IMR-90 (cell line): ENCODE results near the gene PAM. TPM values are rescaled to one million over a fixed set of nuclear protein-coding genes. Genes with fewer than 3 reads are reported as not detected.

Experiments
- ATAC-seq: fragments of 200-7000 bp; cut with Tn5 transposase; 2 replicates; pipeline ENCODE4 v1.9.1; 2020; ENCODE audit warnings: low read depth, mild to moderate bottlenecking, moderate library complexity
- BruUV-seq: library from RNA; stranded (reverse); fragments of 400-500 nt; replicated peaks from 2 replicates; lab custom pipeline; 2021; lab: Mats Ljungman, UMichigan
- CTCF ChIA-PET: fragments of 300-600 bp; formaldehyde crosslinking; extraction: SDS; loops from one replicate; lab custom pipeline; 2021; ENCODE audit warnings: antibody characterized with exemption; lab: Yijun Ruan, JAX
- POLR2A ChIA-PET: fragments of 300-600 bp; sonication (Branson Sonifier 250); formaldehyde crosslinking; loops from one replicate; lab custom pipeline; 2022; ENCODE audit warnings: antibody characterized with exemption; ENCODE audit not compliant: unreplicated experiment; lab: Charles Lee
- DNase-seq: peaks from one replicate; pipeline ENCODE4 v3.0.0; 2013
- H2AFZ ChIP-seq: replicated peaks from 2 replicates; pipeline ENCODE3; 2013; ENCODE audit warnings: low read length, mild to moderate bottlenecking; ENCODE audit not compliant: poor library complexity
- H2AK5ac ChIP-seq: 2 replicates; pipeline ENCODE4 v1.6.1; 2013; ENCODE audit warnings: low read depth, low read length, inconsistent platforms
- H2AK9ac ChIP-seq: replicated peaks from 2 replicates; pipeline ENCODE3; 2013; ENCODE audit warnings: mild to moderate bottlenecking, low read depth, low read length, moderate library complexity; ENCODE audit not compliant: poor library complexity
- H2BK120ac ChIP-seq: 2 replicates; pipeline ENCODE4 v1.6.1; 2013; ENCODE audit warnings: low read depth, low read length, inconsistent platforms
- H2BK15ac ChIP-seq: 3 replicates; pipeline ENCODE4 v1.6.1; 2013; ENCODE audit warnings: low read depth, low read length, inconsistent platforms
- H2BK20ac ChIP-seq: 2 replicates; pipeline ENCODE4 v1.6.1; 2013; ENCODE audit warnings: low read depth, mild to moderate bottlenecking, inconsistent platforms, low read length, moderate library complexity
- H2BK5ac ChIP-seq: 2 replicates; pipeline ENCODE4 v1.6.1; 2013; ENCODE audit warnings: mild to moderate bottlenecking, low read depth, low read length, inconsistent platforms; ENCODE audit not compliant: poor library complexity, severe bottlenecking
- H3K14ac ChIP-seq: replicated peaks from 2 replicates; pipeline ENCODE4 v1.6.1; 2013; ENCODE audit warnings: low read depth, low read length, inconsistent platforms
- H3K18ac ChIP-seq: 2 replicates; pipeline ENCODE4 v1.6.1; 2013; ENCODE audit warnings: low read depth, low read length, control low read depth
- H3K23ac ChIP-seq: 2 replicates; pipeline ENCODE4 v1.6.1; 2013; ENCODE audit warnings: low read depth, low read length, inconsistent platforms
- H3K27ac ChIP-seq: 2 replicates; pipeline ENCODE4 v1.5.1; 2013; ENCODE audit warnings: mild to moderate bottlenecking, control low read depth, low read length; ENCODE audit not compliant: insufficient read depth
- H3K27me3 ChIP-seq: 2 replicates; pipeline ENCODE4 v1.6.1; 2013; ENCODE audit warnings: low read length; ENCODE audit not compliant: control insufficient read depth, insufficient read depth
- H3K36me3 ChIP-seq: 2 replicates; pipeline ENCODE4 v1.6.1; 2013; ENCODE audit warnings: low read length, mixed read lengths; ENCODE audit not compliant: control insufficient read depth, insufficient read depth
- H3K4ac ChIP-seq: 2 replicates; pipeline ENCODE4 v1.6.1; 2013; ENCODE audit warnings: low read depth, low read length, inconsistent platforms
- H3K4me1 ChIP-seq: 2 replicates; pipeline ENCODE4 v1.6.1; 2013; ENCODE audit warnings: low read length, mixed read lengths; ENCODE audit not compliant: control insufficient read depth, insufficient read depth
- H3K4me2 ChIP-seq: 2 replicates; pipeline ENCODE4 v1.6.1; 2013; ENCODE audit warnings: low read depth, mild to moderate bottlenecking, control low read depth, low read length, moderate library complexity
- H3K4me3 ChIP-seq: 2 replicates; pipeline ENCODE4 v1.5.1; 2013; ENCODE audit warnings: low read depth, mild to moderate bottlenecking, control low read depth, low read length, moderate library complexity; ENCODE audit not compliant: insufficient read depth
- H3K56ac ChIP-seq: 2 replicates; pipeline ENCODE4 v1.6.1; 2013; ENCODE audit warnings: low read length, inconsistent platforms; ENCODE audit not compliant: insufficient read depth; ENCODE audit errors: extremely low read depth
- H3K79me1 ChIP-seq, 2 experiments: 2 replicates each; pipeline ENCODE4 v1.6.1; 2013; ENCODE audit warnings: low read length in 2 of 2, inconsistent platforms in 1 of 2, low read depth in 1 of 2
- H3K9ac ChIP-seq: 2 replicates; pipeline ENCODE4 v1.6.1; 2013; ENCODE audit warnings: low read depth, low read length, control low read depth
- H3K9me1 ChIP-seq: 2 replicates; pipeline ENCODE4 v1.6.1; 2013; ENCODE audit warnings: low read length, inconsistent platforms; ENCODE audit not compliant: insufficient read depth
- H3K9me3 ChIP-seq: 2 replicates; pipeline ENCODE4 v1.6.1; 2013; ENCODE audit warnings: low read length; ENCODE audit not compliant: control insufficient read depth, insufficient read depth
- H4K20me1 ChIP-seq: 2 replicates; pipeline ENCODE4 v1.6.1; 2013; ENCODE audit warnings: low read length, inconsistent platforms; ENCODE audit not compliant: insufficient read depth
- H4K5ac ChIP-seq: 2 replicates; pipeline ENCODE4 v1.6.1; 2013; ENCODE audit warnings: mild to moderate bottlenecking, low read depth, low read length, control low read depth
- H4K8ac ChIP-seq, 2 experiments: 2 replicates each; pipeline ENCODE4 v1.6.1; 2013; ENCODE audit warnings: low read depth in 2 of 2, low read length in 2 of 2, control low read depth in 1 of 2, inconsistent platforms in 1 of 2
- H4K91ac ChIP-seq: 2 replicates; pipeline ENCODE4 v1.6.1; 2013; ENCODE audit warnings: low read depth, low read length, inconsistent platforms; ENCODE audit not compliant: insufficient read depth
- BHLHE40 ChIP-seq: fragments of 150-350 bp; IDR thresholded peaks from 2 replicates; pipeline ENCODE4 v1.6.1; 2016; ENCODE audit warnings: mild to moderate bottlenecking, low read depth, low read length
- CEBPB ChIP-seq: IDR thresholded peaks from 2 replicates; pipeline ENCODE4 v1.6.1; 2012; ENCODE audit warnings: low read depth, low read length, improper control_type of control experiment
- CHD1 ChIP-seq: IDR thresholded peaks from 2 replicates; pipeline ENCODE4 v1.6.1; 2012; ENCODE audit warnings: low read depth, low read length, improper control_type of control experiment
- FOS ChIP-seq: fragments of 150-350 bp; IDR thresholded peaks from 2 replicates; pipeline ENCODE4 v1.6.1; 2016; ENCODE audit warnings: low read depth, low read length
- MAFK ChIP-seq: IDR thresholded peaks from 2 replicates; pipeline ENCODE4 v1.6.1; 2012; ENCODE audit warnings: low read depth, low read length, improper control_type of control experiment
- MAZ ChIP-seq: IDR thresholded peaks from 2 replicates; pipeline ENCODE4 v1.6.1; 2012; ENCODE audit warnings: low read depth, mild to moderate bottlenecking, low read length, improper control_type of control experiment, moderate library complexity, borderline replicate concordance
- MXI1 ChIP-seq: IDR thresholded peaks from 2 replicates; pipeline ENCODE4 v1.6.1; 2012; ENCODE audit warnings: low read depth, mild to moderate bottlenecking, low read length, moderate library complexity, borderline replicate concordance
- NFE2L2 ChIP-seq: fragments of 150-350 bp; IDR thresholded peaks from 2 replicates; pipeline ENCODE4 v1.6.1; 2016; ENCODE audit warnings: low read depth, mild to moderate bottlenecking, low read length
- POLR2A ChIP-seq: IDR thresholded peaks from 2 replicates; pipeline ENCODE4 v1.6.1; 2012; ENCODE audit warnings: mild to moderate bottlenecking, low read depth, low read length
- RAD21 ChIP-seq: IDR thresholded peaks from 2 replicates; pipeline ENCODE4 v1.6.1; 2012; ENCODE audit warnings: low read length, improper control_type of control experiment
- RCOR1 ChIP-seq: IDR thresholded peaks from 2 replicates; pipeline ENCODE4 v1.6.1; 2012; ENCODE audit warnings: mild to moderate bottlenecking, low read length, improper control_type of control experiment; ENCODE audit not compliant: insufficient replicate concordance
- RFX5 ChIP-seq: IDR thresholded peaks from 2 replicates; pipeline ENCODE4 v1.8.0; 2012; ENCODE audit warnings: low read depth, mild to moderate bottlenecking, low read length, moderate library complexity
- SMC3 ChIP-seq: fragments of 150-350 bp; IDR thresholded peaks from 2 replicates; pipeline ENCODE4 v1.6.1; 2016; ENCODE audit warnings: low read depth, mild to moderate bottlenecking, antibody characterized with exemption, low read length, moderate library complexity
- WGBS, 2 experiments: methylation state at CpG; one replicate each; pipeline versions ENCODE4 v1.1.5 to v1.1.7; 2013; ENCODE audit warnings: missing lambda C conversion rate in 2 of 2; ENCODE audit not compliant: insufficient read length in 1 of 2; ENCODE audit errors: extremely low coverage in 2 of 2; 5-methylcytosine and 5-hydroxymethylcytosine counted together
- dilution Hi-C: fragments of 300-500 bp; cut with HindIII; formaldehyde crosslinking; loops from one replicate; pipeline ENCODE4 v1.14.3; 2018; ENCODE audit warnings: low sequenced_read_pairs; ENCODE audit not compliant: unreplicated experiment
- in situ Hi-C: fragments of 300-500 bp; cut with MboI; formaldehyde crosslinking; loops from 3 replicates; pipeline ENCODE4 v1.14.3; 2019; ENCODE audit warnings: low sequenced_read_pairs, inconsistent platforms, mixed read lengths
- intact Hi-C: fragments of 100-400 bp; cut with micrococcal nuclease; formaldehyde crosslinking; loops from 2 replicates; pipeline ENCODE4 v1.10.0; 2022
- polyA plus RNA-seq, 3 experiments: library from polyadenylated mRNA; depleted of rRNA; stranded (reverse); fragments of >200 nt; gene quantifications; 2 replicates each; pipeline ENCODE4 v1.2.3, GENCODE V29; 2012; ENCODE audit warnings: low replicate concordance in 1 of 3
- total RNA-seq: library from RNA; depleted of rRNA; stranded (reverse); fragments of >200 nt; gene quantifications from 2 replicates; pipeline ENCODE4 v1.2.3, GENCODE V29; 2012
- TF ChIP-seq, protein P1 (sequence below): fragments of 150-350 bp; IDR thresholded peaks from 2 replicates; pipeline ENCODE4 v1.6.1; 2016; ENCODE audit warnings: low read depth, mild to moderate bottlenecking, low read length, moderate library complexity, borderline replicate concordance
- TF ChIP-seq, protein P2 (sequence below): conservative IDR thresholded peaks from 2 replicates; pipeline ENCODE4 v1.5.1; 2012; ENCODE audit warnings: mild to moderate bottlenecking, low read depth, low read length, improper control_type of control experiment
- TF ChIP-seq, protein P3 (sequence below): fragments of 150-350 bp; IDR thresholded peaks from 2 replicates; pipeline ENCODE4 v1.6.1; 2017; ENCODE audit warnings: mild to moderate bottlenecking, antibody characterized with exemption, low read length, low read depth

The PAM gene
- total and polyA plus RNA-seq, 2 of the 4 experiments (the other 2 are of a cell fraction) = 115 to 179 TPM

- Histone ChIP-seq H2BK20ac (no peak overlapping the region), H2BK5ac (no peak overlapping the region), H2BK120ac (no peak overlapping the region), H3K36me3 (no peaks in the 10 kb centered on the region), H4K5ac (no peak overlapping the region), H3K4ac (no peak overlapping the region), H3K9me1 (0 out of 2 replicates have a peak, but pooled peaks cover 3% of the 10 kb centered on the region), H3K18ac (no peak overlapping the region), H3K27me3 (no peaks in the 10 kb centered on the region), H3K4me1 (0 out of 2 replicates have a peak, but pooled peaks cover 2% of the 10 kb centered on the region), H3K4me3 (no peak overlapping the region), H3K4me2 (no peak overlapping the region), H3K79me1 (peaks cover 4 to 9% of the 10 kb centered on the region in 2 experiments; a peak in 3 of 4 replicates), H3K56ac (no peak overlapping the region), H3K9ac (no peak overlapping the region), H2BK15ac (no peak overlapping the region), H2AK5ac (no peak overlapping the region), H3K27ac (no peak overlapping the region), H3K9me3 (no peaks in the 10 kb centered on the region), H4K20me1 (no peaks in the 10 kb centered on the region), H4K91ac (no peak overlapping the region), H2AFZ (no peak overlapping the region), H2AK9ac (no peak overlapping the region), H4K8ac (no peak overlapping the region), H3K14ac (no peak overlapping the region), H3K23ac (no peak overlapping the region)
- no peak for TF ChIP-seq FOS
- no peak for TF ChIP-seq NFE2L2
- no peak for TF ChIP-seq CHD1
- TF ChIP-seq, protein P1, sequence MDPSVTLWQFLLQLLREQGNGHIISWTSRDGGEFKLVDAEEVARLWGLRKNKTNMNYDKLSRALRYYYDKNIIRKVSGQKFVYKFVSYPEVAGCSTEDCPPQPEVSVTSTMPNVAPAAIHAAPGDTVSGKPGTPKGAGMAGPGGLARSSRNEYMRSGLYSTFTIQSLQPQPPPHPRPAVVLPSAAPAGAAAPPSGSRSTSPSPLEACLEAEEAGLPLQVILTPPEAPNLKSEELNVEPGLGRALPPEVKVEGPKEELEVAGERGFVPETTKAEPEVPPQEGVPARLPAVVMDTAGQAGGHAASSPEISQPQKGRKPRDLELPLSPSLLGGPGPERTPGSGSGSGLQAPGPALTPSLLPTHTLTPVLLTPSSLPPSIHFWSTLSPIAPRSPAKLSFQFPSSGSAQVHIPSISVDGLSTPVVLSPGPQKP = no peak
- no peak for TF ChIP-seq BHLHE40
- TF ChIP-seq RFX5 = no peak
- no peak for TF ChIP-seq SMC3
- TF ChIP-seq RAD21 = no peak
- no peak for TF ChIP-seq CEBPB
- TF ChIP-seq, protein P2, sequence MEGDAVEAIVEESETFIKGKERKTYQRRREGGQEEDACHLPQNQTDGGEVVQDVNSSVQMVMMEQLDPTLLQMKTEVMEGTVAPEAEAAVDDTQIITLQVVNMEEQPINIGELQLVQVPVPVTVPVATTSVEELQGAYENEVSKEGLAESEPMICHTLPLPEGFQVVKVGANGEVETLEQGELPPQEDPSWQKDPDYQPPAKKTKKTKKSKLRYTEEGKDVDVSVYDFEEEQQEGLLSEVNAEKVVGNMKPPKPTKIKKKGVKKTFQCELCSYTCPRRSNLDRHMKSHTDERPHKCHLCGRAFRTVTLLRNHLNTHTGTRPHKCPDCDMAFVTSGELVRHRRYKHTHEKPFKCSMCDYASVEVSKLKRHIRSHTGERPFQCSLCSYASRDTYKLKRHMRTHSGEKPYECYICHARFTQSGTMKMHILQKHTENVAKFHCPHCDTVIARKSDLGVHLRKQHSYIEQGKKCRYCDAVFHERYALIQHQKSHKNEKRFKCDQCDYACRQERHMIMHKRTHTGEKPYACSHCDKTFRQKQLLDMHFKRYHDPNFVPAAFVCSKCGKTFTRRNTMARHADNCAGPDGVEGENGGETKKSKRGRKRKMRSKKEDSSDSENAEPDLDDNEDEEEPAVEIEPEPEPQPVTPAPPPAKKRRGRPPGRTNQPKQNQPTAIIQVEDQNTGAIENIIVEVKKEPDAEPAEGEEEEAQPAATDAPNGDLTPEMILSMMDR = no peak
- no peak for TF ChIP-seq RCOR1
- TF ChIP-seq MAFK = no peak
- no peak for TF ChIP-seq POLR2A
- no peak for TF ChIP-seq MAZ
- TF ChIP-seq, protein P3, sequence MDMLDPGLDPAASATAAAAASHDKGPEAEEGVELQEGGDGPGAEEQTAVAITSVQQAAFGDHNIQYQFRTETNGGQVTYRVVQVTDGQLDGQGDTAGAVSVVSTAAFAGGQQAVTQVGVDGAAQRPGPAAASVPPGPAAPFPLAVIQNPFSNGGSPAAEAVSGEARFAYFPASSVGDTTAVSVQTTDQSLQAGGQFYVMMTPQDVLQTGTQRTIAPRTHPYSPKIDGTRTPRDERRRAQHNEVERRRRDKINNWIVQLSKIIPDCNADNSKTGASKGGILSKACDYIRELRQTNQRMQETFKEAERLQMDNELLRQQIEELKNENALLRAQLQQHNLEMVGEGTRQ = no peak
- no peak for TF ChIP-seq MXI1
- ChIA-PET POLR2A (no interaction called here), CTCF (no interaction called here)
- DNase-seq (no peak), ATAC-seq (no peak)
- in situ Hi-C loops = no loop called here
- dilution Hi-C loops = no loop called here
- intact Hi-C loops = loop anchor here (5.0 kb wide), 1 partner anchor 38 kb away; no protein-coding TSS in a partner anchor
- BruUV-seq = no TSS peak
- 50% methylated on average over 1 of the region's 5 CpGs; no CpG with 5 or more reads in 1 of the 2 experiments for WGBS, 2 experiments
Observed at GRCh38 chr5:102845041-102845440, 89.9 kb downstream of the PAM start.
